GM20431 (cell line): ENCODE measurements around the gene FRMD6.
"Not testable (repeated sequence)": the region's sequence is repeated elsewhere in the genome, so short reads cannot be mapped to it uniquely, and the experiment has no call there.

ENCODE experiments used
- in situ Hi-C: fragments of 300-500 bp; cut with MseI, MboI; formaldehyde crosslinking; loops from one replicate; pipeline ENCODE4 v1.15.0; 2020; ENCODE audit warnings: low sequenced_read_pairs; ENCODE audit not compliant: unreplicated experiment

FRMD6 gene

GRCh38 chr14:51759950-51760349, 108.2 kb downstream of the FRMD6 start:
- in situ Hi-C loops: no loop called here

- in situ Hi-C loops: not testable (repeated sequence)
Observed at GRCh38 chr14:51765726-51766125, 114.0 kb downstream of the FRMD6 start.

GRCh38 chr14:51766586-51766985, 114.9 kb downstream of the FRMD6 start:
- in situ Hi-C loops: not testable (repeated sequence)

GRCh38 chr14:51769261-51769660, 117.6 kb downstream of the FRMD6 start:
- in situ Hi-C loops: not testable (repeated sequence)

- in situ Hi-C loops: no loop called here
Observed at GRCh38 chr14:51774209-51774608, 122.5 kb downstream of the FRMD6 start.

- in situ Hi-C loops: loop anchor here (25.0 kb wide), 1 partner anchor 414 kb away; no protein-coding TSS in a partner anchor
Observed at GRCh38 chr14:51776102-51776894, 124.6 kb downstream of the FRMD6 start.

- in situ Hi-C loops: loop anchor here (25.0 kb wide), 1 partner anchor 418 kb away; no protein-coding TSS in a partner anchor
Observed at GRCh38 chr14:51780006-51780692, 128.4 kb downstream of the FRMD6 start.
